ENCODE measurements around the gene RUSF1.

RUSF1 gene

GRCh38 chr16:31479751-31480150 lies 28.4 kb downstream of the RUSF1 start:
- DNase-seq (ENCODE audit: low read depth in 2 of 2) = no peak
- TF ChIP-seq CTCF (IDR thresholded peaks at IDR 0.05; ENCODE audit: low read depth, low read length) = no peak
- no peak overlapping the region for H3K4me3 ChIP-seq (replicated peaks in 1 of 2; ENCODE audit: low read depth in 2 of 2, low read length in 2 of 2)

GRCh38 chr16:31478956-31479355 lies 29.2 kb downstream of the RUSF1 start:
- H3K4me3 ChIP-seq (replicated peaks in 1 of 2; ENCODE audit: low read depth in 2 of 2, low read length in 2 of 2) = no peak overlapping the region
- no peak for DNase-seq (ENCODE audit: low read depth in 2 of 2)
- TF ChIP-seq CTCF (IDR thresholded peaks at IDR 0.05; ENCODE audit: low read depth, low read length) = no peak

GRCh38 chr16:31477220-31478216 lies 30.7 kb downstream of the RUSF1 start:
- no peak for DNase-seq (ENCODE audit: low read depth in 2 of 2)
- no peak for TF ChIP-seq CTCF (IDR thresholded peaks at IDR 0.05; ENCODE audit: low read depth, low read length)
- H3K4me3 ChIP-seq (replicated peaks in 1 of 2; ENCODE audit: low read depth in 2 of 2, low read length in 2 of 2) = no peak overlapping the region

GRCh38 chr16:31476303-31477219 lies 31.6 kb downstream of the RUSF1 start:
- no peak for TF ChIP-seq CTCF (IDR thresholded peaks at IDR 0.05; ENCODE audit: low read depth, low read length)
- no peak overlapping the region for H3K4me3 ChIP-seq (replicated peaks in 1 of 2; ENCODE audit: low read depth in 2 of 2, low read length in 2 of 2)
- DNase-seq (ENCODE audit: low read depth in 2 of 2) = no peak

- H3K4me3 ChIP-seq (replicated peaks in 1 of 2; ENCODE audit: low read depth in 2 of 2, low read length in 2 of 2) = no peak overlapping the region
- no peak for DNase-seq (ENCODE audit: low read depth in 2 of 2)
- TF ChIP-seq CTCF (IDR thresholded peaks at IDR 0.05; ENCODE audit: low read depth, low read length) = no peak
These were observed 32.3 kb downstream of the RUSF1 start for GRCh38 chr16:31475946-31476302.

- no peak overlapping the region for H3K4me3 ChIP-seq (replicated peaks in 1 of 2; ENCODE audit: low read depth in 2 of 2, low read length in 2 of 2)
- DNase-seq (ENCODE audit: low read depth in 2 of 2) = no peak
- no peak for TF ChIP-seq CTCF (IDR thresholded peaks at IDR 0.05; ENCODE audit: low read depth, low read length)
These were observed 33.1 kb downstream of the RUSF1 start for GRCh38 chr16:31474773-31475738.

Data from cardiac fibroblast (primary cell).